GM13977 (cell line): Measurements from ENCODE around the gene VWC2.

Experiments used
- DNase-seq: peaks from one replicate; pipeline ENCODE4 v3.0.0; 2012; ENCODE audit warnings: low spot score
- in situ Hi-C: fragments of 300-500 bp; cut with MboI; formaldehyde crosslinking; loops from one replicate; pipeline ENCODE4 v1.12.0; 2022; ENCODE audit warnings: low sequenced_read_pairs, low pct_unique_long_range_greater_than_20kb, mixed read lengths, inconsistent platforms; ENCODE audit not compliant: unreplicated experiment
- TF ChIP-seq, protein P1 (sequence below): IDR thresholded peaks from 2 replicates; pipeline ENCODE4 v1.5.1; 2012; ENCODE audit warnings: mild to moderate bottlenecking, control low read depth; ENCODE audit not compliant: insufficient read depth; ENCODE audit errors: extremely low read depth, missing control alignments

Gene VWC2

DNA sequence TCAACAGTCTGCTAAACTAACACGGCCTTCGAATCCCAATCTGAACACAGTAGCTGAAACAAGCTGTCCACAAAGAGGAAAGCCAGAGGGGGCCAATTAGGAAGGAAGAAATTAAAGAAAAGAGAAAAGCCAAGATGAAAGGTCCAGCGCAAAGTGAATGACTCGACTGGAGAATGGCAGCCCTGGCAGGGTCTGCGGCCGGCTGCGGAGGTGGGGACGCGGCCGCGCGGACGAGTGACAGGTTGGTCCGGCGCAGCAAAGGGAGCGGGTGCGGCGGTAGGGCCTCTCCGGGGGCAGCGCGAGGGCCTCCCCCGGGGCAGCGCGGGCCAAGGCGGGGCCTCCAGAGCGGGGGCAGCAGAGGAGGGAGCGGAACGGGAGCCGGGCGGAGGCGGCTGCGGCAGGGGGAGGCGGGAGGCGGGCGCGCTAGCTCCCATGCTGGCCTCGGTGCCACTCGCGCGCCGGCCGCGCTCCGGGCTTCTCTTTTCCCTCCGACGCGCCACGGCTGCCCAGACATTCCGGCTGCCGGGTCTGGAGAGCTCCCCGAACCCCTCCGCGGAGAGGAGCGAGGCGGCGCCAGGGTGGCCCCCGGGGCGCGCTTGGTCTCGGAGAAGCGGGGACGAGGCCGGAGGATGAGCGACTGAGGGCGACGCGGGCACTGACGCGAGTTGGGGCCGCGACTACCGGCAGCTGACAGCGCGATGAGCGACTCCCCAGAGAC lies at the start of gene VWC2:
Gene VWC2 (plus strand): TSS at position 421 of the 718 bp plus-strand sequence. CDS start 1,798 bp downstream, outside the sequence.
- DNase-seq: peak; percentile 50
- in situ Hi-C loops: no loop called here
- TF ChIP-seq, protein P1, sequence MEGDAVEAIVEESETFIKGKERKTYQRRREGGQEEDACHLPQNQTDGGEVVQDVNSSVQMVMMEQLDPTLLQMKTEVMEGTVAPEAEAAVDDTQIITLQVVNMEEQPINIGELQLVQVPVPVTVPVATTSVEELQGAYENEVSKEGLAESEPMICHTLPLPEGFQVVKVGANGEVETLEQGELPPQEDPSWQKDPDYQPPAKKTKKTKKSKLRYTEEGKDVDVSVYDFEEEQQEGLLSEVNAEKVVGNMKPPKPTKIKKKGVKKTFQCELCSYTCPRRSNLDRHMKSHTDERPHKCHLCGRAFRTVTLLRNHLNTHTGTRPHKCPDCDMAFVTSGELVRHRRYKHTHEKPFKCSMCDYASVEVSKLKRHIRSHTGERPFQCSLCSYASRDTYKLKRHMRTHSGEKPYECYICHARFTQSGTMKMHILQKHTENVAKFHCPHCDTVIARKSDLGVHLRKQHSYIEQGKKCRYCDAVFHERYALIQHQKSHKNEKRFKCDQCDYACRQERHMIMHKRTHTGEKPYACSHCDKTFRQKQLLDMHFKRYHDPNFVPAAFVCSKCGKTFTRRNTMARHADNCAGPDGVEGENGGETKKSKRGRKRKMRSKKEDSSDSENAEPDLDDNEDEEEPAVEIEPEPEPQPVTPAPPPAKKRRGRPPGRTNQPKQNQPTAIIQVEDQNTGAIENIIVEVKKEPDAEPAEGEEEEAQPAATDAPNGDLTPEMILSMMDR: no peak

DNA sequence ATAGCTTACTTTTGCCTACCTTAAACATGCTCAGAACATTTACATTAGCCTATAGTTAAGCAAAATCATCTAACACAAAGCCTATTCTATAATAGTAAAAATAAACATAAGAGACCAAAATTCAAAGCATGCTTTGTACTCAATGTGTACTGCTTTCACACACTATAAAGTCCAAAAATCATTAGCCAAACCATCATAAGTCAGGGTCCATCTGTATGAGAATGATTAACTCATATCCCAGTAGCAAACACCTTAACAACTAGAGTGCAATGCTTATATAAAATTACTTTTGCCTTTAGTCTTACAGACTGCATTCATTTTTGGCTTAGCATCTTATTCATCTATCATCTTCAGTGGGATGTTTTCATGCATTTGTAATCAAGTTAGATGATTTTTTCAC lies 49.4 kb upstream of the VWC2 start:
- TF ChIP-seq, protein P1: no peak
- in situ Hi-C loops: no loop called here
- no peak for DNase-seq

DNA sequence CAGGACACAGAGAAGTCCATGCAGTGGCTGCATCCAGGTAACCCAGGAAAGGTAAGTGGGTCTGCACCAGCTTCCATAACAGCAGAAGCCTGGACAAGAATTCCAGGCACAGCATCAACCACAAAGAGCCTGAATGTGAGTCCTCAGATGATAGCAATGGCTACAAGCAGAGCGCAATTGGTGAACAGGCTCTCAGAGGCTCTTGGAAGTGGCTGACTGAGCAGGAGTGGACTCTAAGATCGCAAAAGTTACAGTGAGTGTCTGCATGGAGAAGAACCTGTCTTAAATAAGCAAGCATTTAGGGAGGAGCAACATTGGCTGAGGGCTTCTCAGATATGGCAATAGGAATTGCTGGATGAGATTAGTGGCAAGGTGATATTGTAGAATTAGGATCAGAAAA lies 41.6 kb upstream of the VWC2 start:
- in situ Hi-C loops: no loop called here
- DNase-seq: no peak
- TF ChIP-seq, protein P1: no peak

DNA sequence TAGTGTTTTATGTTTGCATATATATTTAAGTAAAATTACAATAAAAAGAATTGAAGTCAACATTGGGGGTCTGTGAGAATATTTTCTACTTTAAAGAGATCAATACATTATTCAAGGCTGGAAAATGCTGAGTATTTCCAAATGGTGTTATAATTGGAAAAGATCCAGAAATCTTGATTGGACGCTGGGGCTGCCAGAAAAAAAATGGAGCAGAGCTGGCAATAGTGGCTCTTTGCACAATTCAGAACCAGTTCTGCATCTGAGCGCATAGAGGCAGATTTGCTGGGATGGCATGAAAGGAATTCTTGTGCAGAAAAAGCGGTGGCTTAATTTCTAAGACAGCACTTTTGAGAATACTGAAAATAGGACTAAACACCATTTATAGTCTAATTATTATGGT lies 10.8 kb upstream of the VWC2 start:
- in situ Hi-C loops: no loop called here
- TF ChIP-seq, protein P1: no peak
- DNase-seq: no peak

DNA sequence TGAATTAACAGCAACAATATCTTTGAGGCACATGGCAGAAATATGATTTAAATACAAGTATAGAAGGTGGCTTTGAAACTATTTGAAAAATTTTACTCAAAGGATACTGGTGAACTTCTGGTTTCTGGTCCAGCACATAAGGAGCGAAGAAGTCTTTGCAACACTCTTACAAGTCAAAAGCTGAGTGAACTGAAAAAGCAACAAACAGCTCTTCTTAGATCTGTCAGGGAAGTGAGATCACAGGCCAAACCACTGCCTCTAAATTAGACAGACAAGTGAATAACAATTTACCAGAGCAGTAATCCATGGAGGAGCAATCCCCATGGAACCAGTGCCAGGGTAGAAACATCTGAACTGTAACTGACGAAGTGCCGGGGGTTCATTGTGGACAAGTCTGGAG lies 9.6 kb upstream of the VWC2 start:
- TF ChIP-seq, protein P1: no peak
- in situ Hi-C loops: no loop called here

DNA sequence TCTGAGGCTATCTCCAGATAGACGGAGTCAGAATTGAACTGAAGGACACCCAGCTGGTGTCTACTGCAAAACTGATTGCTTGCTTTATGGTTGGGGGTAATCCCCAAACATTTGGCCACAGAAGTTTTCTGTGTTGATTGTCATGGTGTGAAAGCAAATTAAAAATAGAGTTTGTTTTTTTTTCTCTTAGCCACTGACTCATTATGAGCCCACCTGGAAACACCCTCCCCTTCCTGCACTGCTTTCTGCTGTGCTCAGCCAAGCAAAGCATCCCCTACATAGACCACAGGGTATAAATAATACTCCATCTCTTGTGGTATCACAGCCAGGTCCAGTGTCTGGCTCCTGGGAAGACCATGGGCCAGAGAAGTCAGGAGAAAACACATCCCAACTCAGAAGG lies 6.5 kb upstream of the VWC2 start:
- TF ChIP-seq, protein P1: no peak
- in situ Hi-C loops: no loop called here
- peak; percentile 72 for DNase-seq

More for the DNA sequence above, 9.6 kb upstream of the VWC2 start:
- no peak for DNase-seq
